HG02884 (cell line): ENCODE results near the gene TBC1D22A.

Experiments used
- ATAC-seq: cut with Tn5 transposase; IDR thresholded peaks from one replicate; pipeline ENCODE4 v1.9.1; 2021; ENCODE audit warnings: mild to moderate bottlenecking, moderate library complexity; ENCODE audit not compliant: unreplicated experiment

The TBC1D22A gene

DNA sequence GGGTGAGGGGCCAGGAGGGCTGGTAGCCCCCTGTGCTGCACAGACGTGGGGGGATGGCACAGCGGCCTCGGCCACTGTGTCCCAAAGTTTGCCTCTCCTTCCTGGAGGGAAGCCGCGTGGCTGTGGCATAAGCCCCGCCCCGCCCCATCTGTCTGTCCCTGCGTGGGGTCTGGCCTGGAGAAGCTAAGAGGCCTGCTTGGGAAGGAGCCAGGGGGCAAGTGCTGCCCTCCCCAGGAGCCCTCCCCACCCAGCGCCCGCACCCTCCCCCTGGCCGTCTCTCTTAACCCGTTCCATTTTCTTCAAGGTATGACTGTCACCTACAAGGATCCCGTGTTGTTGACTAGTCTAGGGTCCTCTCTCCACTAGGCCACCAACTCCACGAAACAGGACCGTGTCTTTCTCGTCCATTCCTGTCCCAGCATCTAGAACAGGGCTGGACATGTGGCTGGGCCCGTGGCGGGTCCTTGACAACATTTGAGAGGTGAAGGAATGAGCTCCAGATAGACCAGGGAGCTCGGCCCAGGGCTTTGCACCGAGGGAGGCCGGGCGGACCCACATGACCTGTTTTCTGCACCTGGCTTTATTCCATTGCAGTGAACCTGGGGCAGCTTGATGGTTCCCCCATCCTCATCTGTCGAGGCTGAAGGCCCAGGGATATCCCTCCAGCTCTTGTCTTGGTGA lies 428.0 kb downstream of the TBC1D22A start:
- ATAC-seq: no peak

DNA sequence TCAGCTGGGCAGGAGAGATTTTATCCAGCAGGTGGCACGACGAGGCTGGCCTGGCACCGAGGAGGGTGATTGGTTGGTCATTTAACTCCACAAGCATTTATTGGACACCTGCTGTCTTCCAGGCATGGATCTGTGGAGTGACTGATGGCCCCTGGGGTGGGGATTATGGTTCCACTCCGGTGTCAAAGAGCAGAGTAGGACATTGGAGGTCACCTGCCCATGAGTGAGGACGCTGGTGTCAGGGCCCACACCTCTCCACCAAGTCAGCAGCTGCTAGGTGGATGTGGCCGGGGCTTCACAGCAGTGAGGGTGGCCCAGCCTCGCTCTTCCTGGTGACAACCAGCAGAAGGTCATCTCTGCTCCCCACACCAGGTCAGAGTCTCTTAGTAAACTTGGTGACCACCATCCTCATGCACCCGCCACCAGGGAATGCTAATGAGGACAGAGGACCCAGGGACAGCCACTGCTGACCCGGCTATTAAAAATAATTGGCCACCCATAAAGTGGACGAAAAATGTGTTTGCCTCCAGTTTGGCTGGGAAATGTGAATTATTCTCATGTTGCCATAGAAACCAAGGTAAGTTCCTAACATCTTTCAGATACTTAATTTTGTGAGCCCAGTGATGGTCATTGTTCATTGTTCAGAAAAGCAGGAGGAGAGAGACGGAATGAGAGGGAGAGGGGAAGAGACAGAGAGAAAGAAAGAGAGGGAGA lies 428.7 kb downstream of the TBC1D22A start:
- ATAC-seq: no peak

DNA sequence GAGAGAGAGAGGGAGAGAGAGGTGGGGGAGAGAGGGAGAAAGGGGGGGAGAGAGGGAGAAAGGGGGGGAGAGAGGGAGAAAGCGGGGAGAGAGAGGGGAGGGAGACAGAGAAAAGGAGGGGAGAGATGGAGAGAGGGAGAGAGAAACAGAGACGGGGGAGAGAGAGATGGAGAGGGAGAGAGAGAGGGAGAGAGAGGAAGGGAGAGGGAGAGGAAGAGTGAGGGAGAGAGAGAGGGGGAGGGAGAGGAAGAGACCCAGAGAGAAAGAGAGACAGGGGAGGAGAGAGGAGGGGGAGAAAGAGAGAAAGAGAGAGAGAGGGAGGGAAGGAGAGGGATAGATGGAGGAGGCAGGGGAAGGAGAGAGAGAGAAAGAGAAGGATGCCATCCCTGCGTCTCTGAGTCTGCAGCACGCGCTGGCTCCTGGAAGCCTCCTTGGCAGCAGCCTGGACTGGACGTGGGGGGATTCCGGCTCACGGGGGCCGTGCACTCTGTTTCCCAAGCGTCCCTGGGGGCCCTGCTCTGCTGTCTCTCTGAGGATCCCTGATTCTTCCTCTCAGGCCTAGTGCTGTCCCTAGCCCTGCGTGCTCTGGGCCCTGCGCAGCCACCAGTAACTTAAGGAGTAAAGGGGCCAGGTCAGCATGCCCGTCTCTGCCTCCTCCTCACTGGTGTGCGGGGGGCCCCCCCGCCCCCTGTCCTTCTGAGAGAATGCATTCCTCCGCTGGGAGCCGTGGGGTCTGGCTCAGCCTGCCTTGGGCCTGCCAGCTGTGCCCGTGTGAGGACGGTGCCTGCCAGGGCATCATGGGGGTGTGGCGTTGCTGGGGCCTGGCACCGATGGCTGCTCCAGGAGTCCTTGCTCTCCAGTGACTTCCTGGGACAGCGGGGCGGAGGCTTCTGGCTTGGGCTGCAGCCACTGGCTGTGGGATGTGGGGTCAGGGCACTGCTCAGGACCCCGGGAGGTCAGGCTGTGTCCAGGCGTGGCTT lies 429.5 kb downstream of the TBC1D22A start:
- ATAC-seq: no peak

DNA sequence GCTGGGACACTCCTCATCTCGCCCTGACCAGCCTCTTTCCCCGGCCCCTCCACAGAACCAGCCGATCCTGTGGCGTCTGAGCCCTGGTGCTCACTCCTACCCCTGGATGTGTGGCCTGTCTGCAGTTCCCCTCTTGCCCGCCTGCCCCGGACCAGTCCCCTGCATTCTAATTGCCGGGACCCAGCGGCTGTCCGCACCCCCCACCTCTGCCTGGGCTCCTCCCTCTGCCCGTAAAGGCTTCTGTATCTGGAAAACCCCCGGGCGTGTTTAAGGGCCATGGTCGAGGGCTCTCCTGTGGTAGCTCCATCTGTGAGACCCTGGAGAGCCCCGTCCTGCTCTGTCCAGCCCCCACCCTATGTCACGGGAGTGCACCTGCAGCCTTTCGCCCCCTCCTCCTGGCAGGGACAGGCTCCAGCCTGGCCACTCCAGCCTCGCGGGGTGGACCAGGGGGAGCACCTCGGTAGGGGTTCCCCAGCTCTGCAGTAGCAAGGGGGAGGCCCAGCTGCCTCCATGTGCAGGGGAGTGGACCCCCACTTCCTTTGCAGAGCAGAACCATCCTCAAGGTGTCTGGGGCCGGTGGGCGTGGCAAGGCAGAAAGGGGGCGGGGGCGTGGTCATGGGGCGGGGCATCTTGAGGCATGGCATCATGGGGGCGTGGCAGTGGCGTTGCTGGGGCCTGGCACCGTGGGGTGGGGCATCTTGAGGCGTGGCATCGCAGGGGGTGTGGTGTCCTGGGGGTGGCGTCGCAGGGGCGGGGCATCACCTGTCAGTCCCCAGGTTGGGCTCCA lies 430.4 kb downstream of the TBC1D22A start:
- ATAC-seq: no peak

DNA sequence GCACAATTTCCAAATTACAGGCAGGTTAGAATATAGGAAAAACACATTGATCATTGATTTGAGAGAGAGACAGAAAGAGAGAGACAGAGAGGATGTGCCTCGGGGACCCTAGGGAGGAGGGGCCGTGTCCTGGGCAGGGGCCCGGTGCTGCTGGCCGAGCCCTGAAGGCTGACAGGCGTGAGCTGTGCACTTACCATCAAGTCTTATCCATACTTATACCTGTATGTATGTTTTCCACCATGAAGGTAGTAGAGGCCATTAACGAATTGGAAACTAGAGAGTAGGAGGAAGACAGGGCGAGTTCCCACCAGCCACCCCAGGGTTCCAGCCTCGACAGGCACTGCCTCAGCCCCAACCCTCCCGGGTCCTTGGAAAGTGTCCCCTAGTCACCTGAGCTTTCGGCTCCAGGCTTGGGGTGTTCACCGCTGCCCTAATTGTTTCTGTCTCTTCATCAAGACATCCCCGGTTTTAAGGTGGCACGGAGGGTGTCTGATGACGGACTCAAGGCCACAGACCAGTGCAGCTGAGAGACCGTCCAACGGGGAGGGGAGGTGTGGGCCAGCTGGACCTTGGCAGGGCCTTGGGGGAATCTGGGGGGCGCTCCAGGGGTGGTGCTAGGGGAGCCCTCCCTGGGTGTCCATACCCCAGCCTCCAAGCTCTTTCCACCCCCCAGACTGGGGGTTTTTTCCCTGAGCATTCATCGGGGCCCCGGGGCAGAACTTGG lies 431.3 kb downstream of the TBC1D22A start:
- no peak for ATAC-seq

DNA sequence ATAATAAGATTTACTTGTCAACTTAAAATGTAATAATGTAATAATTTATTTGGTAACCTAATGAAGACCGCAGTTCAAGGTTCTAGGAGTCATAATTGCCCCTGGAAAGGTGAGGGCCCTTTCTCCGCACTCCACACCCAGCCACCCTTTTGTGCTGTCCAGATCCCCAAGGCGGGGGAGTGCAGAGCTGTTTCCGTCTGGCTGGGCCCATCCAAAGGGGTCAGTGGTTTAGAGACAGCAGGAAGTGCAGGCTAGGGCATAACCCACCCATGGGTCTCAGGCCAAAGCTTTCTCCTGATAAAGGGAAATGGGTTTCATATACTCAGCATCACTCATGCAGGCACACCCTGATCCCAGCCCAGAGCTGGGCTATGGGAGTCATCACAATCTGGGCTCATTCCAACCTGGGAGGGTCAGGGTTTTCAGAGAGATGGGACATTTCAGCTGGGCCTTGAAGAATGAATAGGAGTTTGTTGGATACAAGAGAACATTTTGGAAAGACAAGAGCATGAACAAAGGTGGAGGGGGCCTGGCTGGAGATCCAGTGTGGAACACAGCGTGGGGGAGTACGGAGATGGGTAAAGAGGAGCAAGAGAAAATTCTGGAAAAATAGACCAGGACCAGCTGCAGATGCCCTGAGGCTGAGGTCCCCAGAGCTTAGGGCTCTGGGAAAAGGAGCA lies 432.2 kb downstream of the TBC1D22A start:
- no peak for ATAC-seq

DNA sequence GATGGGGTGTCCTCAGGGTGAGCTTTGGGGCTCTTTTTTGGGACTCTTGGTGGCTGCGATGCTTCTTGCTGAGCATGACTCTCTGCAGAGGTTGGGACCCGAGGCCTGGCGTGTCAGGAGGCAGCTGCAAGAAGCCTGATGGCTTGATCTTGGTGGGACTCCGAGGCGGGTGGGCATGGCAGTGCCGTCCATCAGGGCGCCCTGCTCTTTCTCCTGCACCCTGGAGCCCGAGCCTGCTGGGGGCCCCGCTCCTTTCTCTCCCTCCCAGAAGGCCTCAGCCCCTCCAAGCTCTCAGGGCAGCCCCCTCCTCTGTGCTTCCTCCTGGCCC lies 432.7 kb downstream of the TBC1D22A start:
- ATAC-seq: no peak

DNA sequence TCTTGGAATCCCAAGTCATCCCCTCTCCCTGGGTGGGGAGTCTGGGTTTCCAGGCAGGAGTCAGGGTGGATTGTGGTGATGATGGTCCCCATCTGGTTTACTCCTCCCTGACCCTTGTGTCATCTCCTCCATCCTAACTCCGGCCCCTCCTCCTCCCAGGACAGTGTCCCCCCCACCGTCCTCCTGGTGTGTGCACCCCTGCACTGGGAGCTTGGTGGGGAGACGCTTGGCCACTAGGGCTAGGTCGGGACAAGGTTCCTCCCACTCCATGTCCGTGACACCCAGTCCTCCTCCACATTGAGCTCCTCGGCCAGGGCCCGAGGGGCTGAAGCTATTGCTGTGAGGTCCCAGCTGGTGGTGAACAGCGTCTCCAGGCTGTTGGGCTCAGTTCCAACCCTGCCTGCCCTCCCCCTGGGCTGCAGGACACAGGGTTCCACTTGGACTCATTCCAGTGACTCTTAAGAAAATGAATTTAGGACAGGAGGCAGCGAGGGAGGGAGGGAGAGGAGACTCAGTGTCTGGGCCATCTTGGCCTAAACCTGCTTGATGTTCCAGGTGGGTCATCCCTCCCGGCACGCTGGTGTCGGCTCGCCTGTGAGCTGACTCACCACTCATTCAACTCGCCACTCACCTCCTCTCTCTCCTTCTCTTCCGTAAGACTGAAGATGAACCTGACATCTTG lies 433.2 kb downstream of the TBC1D22A start:
- no peak for ATAC-seq

DNA sequence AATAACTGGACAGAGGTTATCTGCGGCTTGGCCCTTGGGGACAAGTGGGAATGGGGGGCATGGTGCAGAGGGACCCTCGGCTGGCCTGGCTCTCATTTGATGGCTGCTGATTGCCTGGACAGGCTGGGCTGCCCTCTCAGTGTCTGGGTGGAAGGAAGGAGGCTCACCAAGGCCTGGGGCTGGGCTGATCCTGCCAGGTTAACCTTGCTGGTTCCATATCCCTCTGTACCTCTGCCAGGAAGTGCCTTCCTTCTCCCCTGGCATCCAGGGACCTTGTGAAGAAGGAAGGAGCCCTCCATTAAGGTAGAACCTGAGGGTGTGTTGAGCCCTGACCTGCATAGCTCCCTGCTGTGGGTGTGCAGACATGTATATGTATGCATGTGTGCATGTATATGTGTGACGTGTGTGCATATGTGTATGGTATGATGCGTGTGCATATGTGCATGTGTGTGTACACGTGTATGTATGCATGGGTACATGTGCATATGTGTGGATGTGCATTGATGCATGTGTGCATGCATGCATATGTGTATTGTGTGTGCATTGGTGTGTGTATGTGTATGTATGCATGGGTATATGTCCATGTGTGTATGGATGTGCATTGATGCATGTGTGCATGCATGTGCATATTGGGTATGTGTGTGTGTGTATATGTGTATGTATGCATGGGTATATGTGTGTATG lies 433.9 kb downstream of the TBC1D22A start:
- no peak for ATAC-seq

DNA sequence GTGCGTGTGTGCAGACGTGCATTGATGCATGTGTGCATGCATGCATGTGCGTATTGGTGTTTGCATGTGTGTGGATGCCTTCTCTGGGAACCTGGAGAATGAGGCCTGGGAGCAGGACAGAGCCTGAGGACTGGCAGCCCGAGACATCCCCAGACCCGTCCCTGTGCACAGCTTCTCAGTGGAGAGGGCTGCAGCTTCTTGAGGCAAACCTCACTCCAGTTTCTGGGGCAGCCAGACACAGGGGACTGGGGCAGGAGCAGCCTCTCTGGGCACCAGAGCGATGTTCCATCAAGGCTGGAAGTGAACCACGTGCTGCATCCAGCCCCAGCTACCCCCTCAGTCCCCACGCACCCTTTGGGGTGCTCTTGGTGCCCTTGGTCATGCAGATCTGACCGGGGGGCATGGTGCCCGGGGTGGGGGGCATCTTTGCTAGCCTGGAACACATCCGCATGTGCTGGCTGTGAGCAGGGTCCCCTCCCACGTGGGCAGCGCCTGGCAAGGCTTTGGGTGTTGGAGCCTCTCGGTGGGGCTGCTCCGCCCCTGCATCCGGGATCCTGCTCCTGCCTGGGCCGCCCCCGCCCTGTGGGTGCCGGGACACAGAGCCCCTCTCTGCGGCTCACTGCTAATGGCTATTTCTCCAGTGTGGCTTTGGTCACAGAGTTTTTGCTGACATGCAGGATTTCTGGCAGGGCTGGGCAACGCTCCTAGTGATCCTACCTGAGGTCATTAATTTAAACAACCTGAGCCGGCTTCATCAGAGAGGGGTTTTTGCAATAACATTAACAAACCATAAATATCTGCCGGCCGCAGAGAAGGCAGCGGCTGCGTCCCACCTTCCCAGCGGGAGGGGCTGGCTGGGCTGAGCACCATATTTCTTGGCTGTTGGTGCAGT lies 434.7 kb downstream of the TBC1D22A start:
- no peak for ATAC-seq

DNA sequence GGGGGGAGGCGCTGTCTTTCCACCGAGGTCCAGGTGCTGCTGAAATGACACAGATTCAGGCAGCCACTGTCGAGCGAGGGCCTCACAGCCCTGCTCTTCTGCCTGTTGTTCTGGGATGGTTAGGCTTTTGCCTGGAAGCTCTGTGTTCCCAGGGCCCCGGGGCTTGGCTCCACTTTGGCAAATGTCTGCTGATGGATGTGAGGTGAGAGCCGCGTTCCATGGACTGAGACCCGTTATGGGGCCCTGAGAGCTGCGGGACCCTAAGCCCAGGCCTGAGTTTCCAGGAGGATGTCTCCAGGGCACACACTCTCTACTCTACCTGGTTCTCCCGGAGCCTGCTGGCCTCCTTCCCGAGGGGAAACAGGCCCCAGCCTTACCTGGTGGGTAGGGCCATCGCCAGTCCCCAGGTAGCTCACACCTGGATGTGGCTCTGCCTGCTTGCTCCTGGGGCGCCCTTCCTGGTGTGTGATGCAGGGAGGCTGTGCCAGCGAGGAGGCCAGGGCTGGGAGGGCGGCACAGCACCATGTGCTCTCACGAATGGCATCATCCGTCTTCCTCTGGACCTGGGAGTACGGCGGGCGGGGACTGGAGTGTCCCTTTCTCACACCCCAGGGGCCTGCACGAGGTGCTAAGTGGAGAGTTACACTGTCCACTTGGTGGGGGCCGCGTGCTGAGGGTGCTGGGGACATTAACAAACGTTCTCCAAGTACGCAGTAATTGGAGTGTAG lies 435.5 kb downstream of the TBC1D22A start:
- ATAC-seq: no peak

DNA sequence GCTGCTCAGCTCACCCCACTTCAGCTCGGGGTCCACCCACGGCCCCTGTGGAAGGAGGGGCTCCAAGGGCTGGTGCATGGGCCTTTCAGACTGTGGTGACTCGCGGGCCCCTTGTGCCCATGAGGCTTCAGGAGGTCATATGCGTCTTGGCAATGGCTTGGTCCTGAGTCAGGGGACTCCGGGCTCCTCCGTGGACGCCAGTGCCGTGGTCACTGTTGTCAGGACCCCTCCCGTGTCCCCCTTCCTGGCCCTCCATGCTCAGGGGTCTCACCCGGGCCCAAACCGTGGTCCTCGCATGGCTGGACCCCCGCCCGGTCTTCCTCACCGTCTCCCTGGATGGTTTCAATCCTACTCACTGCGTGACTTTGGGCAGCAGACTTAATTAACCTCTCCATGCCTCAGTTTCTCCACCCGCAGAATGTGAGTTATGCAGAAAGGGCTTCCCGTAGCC lies 436.4 kb downstream of the TBC1D22A start:
- no peak for ATAC-seq

DNA sequence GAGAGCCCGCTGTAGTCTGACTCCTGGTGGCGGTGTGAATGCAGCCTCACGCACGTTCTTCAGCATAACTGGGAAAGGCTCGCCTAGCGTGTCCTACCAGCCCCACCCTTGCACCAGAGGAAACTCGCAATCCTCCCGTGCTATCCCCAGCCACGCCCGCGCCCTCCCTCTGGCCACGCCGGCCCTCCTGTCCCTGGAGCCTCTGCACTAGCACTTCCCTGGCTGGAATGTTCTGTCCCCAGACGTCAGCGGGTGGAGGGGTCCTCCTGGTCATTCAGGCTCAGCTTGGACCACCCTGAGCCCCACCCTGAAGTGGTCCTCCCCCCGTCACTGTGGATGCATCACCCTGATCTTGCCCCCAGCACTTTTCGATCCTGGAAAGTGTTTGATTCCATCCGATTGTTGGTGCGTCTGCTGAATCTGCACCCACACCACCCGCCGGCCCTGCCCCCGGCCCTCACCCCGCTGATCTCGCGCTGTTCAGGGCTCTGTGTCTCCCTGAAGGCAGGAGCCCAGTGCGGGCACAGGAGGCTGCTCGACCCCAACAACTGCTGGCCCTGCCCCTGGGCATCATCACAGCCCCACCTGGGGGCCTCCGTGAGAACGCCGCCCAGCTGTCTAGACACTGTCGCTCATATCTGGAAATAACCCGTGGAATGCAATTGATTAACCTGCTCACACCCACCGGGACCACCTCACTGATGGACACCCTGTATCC lies 437.0 kb downstream of the TBC1D22A start:
- no peak for ATAC-seq

DNA sequence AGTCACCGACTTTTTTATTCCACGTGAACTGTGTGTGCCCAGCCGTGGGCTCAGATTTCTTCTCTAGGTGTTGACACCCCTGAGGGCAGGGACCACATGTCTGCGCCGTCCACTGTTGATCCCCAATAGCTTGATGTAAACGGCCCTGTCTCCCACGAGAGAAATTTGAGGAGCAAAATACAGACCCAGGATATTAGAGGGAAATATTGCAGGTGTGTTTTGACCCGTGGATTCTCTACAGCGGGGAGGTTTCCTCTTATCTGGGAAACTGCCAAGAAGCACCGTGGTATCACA lies 437.5 kb downstream of the TBC1D22A start:
- ATAC-seq: no peak

DNA sequence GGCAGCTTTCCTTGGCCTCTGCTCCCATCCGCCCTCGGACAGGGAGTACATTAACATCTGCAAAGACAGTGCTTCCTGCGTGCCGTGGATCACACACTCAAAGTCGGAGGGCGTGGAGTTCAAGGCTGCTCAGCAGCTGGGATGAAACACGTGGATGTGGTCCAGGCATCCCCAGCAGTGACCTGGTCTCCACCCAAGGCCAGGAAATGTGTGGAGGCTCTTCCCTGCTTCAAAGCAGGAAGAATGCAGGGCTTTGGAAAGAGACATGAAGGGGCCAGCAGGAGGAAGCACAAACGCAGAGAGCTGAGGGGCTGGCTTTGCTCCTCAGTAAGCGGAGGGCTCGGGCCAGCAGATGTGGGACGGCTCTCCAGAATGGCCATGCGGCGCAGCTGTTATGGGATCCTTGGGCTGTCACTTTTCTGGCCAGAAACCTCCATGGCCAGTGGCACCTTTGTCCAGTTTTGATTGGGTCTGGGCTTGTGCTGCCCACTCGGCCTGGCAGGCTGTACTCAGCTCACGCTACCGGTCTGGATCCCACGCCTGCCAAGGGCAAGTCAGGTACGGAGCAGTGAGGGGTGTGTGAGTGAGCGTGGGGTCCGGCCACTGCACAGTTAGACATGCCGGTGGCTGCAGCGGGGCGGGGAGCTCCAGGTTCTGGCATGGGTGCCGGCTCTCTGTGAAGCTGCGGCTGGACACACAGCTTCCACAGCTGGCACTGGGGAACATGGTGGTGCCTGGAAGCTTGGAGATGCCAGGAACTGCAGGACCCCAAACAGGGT lies 438.0 kb downstream of the TBC1D22A start:
- no peak for ATAC-seq
